ENCODE data around the gene RAB10.
"Not testable (repeated sequence)": the region's sequence is repeated elsewhere in the genome, so short reads cannot be mapped to it uniquely, and the experiment has no call there.

Gene RAB10

DNA sequence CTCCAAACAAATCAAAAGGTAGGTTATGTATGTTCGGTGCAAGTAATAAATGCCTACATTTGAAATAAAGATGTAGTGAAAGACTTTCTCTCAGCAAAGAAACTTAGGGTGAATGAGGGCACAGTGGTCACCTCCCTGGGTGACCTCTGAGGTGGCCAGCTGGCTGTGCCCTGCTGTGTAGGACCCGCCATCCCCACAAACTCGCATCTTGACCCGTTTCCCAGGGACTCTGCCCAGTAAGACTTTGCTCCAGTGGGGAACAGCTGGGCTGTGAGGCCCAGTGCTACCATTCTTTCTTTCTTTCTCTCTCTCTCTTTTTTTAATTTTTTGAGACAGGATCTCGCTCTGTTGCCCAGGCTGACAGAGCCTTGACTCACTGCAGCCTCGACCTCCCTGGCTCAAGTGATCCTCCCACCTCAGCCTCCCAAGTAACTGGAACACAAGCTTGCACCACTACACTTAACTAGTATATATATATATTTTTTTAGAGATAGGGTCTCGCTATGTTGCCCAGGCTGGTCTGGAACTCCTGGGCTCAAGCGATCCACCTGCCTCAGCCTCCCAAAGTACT lies 130.8 kb downstream of the RAB10 start:
- no peak for DNase-seq

DNA sequence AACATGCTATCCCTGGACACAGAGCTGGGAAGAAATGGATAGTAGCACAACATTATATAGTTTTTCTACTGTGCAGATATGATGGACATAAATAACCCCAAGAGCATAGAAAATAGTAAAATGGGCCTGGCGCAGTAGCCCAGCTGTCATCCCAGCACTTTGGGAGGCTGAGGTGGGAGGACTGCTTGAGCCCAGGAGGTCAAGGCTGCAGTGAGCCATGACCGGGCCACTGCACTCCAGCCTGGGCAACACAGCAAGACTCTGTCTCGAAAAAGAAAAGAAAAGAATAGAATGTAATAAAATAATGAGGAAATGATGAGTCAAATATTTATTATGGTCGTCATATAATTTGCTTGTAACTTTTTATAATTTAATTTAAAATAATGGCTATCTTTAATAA lies 131.5 kb downstream of the RAB10 start:
- no peak for DNase-seq

- DNase-seq = not testable (repeated sequence)
Observed at GRCh38 chr2:26166541-26166940, 132.7 kb downstream of the RAB10 start.

DNA sequence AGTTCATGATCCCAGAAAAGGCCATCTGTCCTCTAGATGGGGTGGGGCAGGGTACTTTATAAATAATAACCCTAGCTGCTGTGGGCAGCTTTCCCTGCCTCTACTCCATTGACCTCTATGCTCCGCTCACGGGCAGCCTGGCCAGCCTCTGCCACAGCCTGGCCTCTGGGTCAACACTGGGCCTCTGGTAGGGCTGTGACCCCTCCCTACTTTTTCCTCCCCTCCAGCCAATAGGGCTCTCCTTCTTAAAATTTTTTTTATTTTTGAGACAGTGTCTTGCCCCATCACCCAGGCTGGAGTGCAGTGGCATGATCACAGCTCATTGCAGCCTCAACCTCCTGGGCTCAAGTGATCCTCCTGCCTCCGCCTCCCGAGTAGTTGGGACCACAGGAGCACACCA lies 134.9 kb downstream of the RAB10 start:
- DNase-seq = no peak

GRCh38 chr2:26169226-26169625 lies 135.3 kb downstream of the RAB10 start:
- no peak for DNase-seq

GRCh38 chr2:26169681-26170414 lies 136.0 kb downstream of the RAB10 start:
- no peak for DNase-seq

GRCh38 chr2:26170795-26171194 lies 136.9 kb downstream of the RAB10 start:
- no peak for DNase-seq

GRCh38 chr2:26172189-26172870 lies 138.4 kb downstream of the RAB10 start:
- DNase-seq = no peak

GRCh38 chr2:26172871-26173775 lies 139.2 kb downstream of the RAB10 start, which contains the start of gene GAREM2:
Gene GAREM2 (plus strand): TSS chr2:26173088. CDS start chr2:26173221, 133 bp downstream.
- DNase-seq = no peak

DNA sequence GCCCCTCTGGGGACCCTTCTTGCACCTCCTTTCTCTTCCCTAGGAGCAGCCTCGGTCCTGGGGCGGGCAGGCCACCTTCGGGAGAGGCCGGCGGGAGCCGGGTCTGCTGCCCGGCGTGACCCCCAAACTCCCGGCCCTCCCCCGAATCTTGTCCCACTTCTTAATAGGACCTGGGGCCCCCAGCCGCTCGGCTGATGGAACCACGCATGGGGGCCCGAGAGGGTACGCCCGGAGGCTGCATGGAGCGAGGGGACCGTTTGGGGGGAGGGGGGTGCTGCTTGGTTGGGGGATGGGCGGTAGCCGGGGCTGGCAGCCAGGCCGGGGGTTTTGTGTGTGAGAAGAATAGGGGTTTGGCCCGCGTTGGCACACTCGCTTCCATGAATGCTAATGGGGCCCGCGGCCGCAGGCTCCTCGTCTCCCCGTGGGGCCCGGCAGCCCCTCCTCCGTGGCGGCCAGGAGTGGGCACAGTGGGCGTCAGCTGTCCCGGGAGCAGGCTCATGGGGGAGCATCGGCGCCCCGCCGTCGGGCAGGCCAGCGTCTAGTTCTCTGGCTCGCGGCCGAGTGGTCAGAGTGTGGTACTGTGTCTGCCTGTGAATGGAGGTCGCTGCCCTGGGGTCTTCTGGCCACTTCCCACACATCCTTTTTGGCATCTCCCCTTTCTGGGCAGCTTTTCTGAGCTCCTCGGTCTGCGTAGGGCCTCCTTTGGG lies 140.0 kb downstream of the RAB10 start:
- DNase-seq = no peak

DNA sequence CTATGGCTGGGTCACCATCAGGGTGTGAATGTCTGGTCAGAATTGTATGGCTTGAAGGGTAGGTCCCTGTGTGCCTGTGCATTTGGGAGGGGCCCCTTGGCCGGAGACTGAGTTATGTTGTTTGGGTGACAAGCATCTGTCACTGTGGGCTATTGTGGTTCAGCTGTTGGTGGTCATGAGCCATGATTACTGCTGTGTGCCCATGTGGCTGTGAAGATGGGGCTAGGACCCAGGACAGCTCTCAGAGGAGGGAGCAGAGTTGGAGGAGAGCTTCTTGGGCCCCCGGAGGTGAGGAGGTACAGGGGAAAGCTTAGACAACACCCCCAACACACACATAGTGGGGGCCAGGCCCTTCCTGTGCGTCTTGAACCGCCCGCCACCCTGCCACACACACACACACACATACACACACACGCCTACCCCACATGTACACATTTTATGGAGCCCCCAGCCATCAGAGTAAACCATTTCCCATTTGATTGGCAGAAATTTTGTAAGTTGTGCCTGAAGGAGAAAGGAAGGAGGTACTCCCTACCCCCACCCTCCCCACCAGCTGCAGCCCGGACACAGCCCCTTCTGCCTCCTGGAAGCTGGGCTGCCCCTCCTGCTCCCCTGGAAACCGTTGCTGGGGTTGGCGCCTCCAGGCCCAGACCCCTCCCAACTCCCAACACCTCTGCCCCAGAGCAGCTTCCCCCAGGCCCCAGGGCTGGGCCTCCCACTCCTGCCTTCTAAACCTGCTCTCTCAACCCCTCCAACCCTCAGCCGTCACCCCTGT lies 141.0 kb downstream of the RAB10 start:
- no peak for DNase-seq

DNA sequence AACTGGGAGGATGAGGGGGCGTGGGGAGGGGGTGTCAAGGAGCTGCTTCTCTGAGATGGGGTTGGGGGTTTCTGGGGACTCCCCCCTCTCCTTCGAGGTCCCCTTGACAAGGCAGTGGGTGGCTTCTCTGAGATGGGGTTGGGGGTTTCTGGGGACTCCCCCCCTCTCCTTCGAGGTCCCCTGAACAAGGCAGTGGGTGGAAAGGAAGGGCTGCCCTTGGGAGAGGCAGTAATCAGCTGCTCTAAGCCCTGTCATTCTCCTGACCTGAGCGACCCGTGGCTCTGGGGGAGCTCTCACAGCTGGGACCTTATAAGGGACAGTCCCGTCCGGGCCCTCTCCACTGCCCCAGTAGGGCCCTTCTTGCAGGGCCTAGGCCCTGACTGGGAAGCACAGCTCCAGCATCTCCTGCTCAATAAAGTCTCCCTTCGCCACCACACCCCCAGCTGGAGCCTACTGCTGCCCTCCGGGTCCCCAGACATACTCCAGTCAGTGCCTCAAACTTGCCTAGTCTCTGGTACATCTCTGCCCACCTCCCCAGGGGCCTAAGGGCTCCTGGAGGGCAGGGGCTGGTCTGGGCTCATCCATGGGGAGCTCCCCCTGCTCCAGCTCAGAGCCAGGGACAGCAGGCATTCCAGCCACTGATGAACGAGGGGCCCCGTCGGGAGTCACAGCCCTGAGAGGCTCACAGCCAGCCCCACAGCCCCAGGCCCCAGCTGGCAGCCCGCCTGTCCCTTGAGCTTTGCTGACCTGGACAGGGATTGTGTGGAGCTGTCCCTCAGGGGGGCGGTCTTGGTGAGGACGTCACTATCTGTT lies 141.8 kb downstream of the RAB10 start:
- no peak for DNase-seq

DNA sequence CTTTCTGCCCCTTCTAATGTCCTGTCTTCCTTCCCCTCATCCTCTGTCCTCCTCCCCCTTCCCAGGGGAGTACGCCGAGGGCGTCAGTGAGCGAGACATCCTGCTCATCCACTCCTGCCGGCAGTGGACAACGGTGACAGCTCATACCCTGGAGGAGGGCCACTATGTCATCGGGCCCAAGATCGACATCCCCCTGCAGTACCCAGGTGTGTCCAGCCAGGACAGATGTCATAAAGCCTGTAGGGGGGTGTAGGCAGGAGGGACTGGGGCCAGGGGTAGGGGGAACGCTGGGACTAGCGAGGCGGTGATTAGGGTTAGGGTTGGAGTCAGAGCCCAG lies 142.4 kb downstream of the RAB10 start:
- no peak for DNase-seq

DNA sequence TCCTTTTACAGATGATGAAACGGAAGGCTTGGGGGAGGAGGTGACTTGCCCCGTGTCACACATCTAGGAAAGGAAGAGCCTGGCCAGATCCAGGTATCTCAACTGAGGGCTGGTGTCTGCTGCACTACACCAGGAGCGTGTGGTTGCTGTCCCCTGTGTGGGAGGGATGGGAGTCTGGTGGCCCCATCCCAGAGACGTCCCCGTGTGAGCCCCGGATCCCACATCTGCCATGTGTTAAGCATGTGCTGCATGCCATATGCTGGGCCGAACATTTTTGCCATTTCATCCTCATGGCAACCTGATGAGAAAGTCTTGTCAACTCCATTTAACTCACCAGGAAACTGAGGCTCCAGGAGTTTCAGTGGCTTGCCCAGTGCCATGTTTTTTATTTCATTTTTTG lies 143.2 kb downstream of the RAB10 start:
- no peak for DNase-seq

- no peak for DNase-seq
Observed at GRCh38 chr2:26178246-26178645, 144.4 kb downstream of the RAB10 start.

- no peak for DNase-seq
Observed at GRCh38 chr2:26178746-26179436, 145.0 kb downstream of the RAB10 start.

- no peak for DNase-seq
Observed at GRCh38 chr2:26179446-26179913, 145.6 kb downstream of the RAB10 start.

DNA sequence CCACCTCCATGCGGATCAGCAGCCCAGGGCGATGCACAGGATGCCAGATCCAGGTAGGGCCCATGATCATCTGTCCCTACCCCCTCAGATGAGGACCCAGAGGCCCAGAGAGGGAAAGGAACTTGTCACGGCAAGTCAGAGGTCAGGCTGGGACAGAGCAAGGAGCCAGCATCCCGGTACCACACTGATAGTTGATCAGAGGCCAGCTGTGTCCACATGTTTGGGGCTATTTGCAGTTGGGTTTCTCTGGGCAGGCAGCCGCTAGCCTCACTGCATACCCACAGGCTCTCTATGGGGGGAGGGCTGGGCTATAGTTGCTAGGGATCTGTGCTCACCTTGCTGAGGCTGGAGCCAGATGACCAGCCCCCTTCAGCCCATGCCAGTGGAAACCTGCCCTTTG lies 148.6 kb downstream of the RAB10 start:
- no peak for DNase-seq

DNA sequence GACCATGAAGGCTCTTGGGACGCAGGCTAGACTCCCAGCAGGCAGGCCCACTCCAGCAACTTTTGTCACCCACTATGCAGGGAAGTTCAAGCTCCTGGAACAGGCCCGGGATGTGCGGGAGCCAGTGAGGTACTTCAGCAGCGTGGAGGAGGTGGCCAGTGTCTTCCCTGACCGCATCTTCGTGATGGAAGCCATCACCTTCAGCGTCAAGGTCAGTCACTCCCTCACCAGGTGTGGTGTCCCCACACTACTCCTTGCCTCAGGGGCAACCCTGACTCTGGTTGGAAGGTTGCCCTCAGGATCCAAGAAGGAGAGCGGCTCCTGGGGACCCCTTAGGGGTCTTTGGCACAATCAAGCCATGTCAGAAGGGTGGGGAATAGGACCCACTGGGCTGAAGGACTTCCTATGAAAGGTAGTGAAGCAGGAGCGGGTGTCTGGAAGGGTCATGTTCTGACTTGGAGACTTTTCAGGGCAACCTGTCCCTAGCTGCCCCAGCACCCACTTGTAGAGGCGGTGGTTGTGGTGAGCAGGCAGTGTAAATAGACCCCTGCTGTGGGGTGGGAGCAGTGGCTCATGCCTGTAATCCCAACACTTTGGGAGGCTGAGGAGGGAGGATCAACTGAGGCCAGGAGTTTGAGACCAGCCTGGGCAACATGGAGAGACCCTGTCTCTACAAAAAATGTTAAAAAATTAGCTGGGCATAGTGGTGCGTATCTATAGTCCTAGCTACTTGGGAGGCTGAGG lies 149.2 kb downstream of the RAB10 start:
- no peak for DNase-seq
